ENCODE data around the gene DTYMK. TPM values are rescaled to one million over a fixed set of nuclear protein-coding genes. Genes with fewer than 3 reads are reported as not detected.

The DTYMK gene
- total and polyA plus RNA-seq, 2 donors (not counting 1 experiment from before 2014, with no cell fraction given), result 19.5 to 26.3 TPM

DNA sequence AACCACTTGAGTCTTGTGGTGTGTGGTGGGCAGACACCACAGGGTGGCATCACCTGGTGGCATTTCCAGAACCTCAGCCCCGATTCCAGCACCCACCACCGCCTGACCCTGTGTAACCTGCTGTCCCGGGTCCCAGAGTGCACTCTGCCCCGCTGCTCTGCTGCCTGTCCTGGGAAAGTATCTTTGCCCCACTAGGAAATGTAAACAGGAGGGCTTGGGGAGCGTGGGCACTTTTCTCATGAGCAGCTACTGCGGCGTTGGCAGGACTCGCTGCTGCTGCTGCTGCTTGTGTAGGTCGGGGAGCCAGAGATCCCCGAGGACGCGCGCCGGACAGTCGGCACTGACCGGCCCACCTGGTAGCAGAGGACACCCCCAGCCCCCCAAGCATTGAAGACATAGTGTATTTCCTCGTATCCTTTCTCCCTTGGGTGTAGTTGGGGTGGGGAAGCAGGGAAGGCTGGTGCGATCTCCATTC lies 13.4 kb downstream of the DTYMK start:
- CTCF ChIA-PET, result no interaction called here

More for the DNA sequence above, 13.4 kb downstream of the DTYMK start:
- no peaks in the 10 kb centered on the region for H3K27me3 ChIP-seq (replicated peaks in 1 of 4; ENCODE audit: control extremely low read depth in 1 of 4, control insufficient read depth in 3 of 4, insufficient read depth in 4 of 4, low read length in 3 of 4)
- no peak overlapping the region for H3K9ac ChIP-seq (ENCODE audit: low read length)
- no peak for ATAC-seq (ENCODE audit: low read depth)
- no peak overlapping the region for H3K4me3 Mint-ChIP-seq
- no peaks in the 10 kb centered on the region for H3K79me2 ChIP-seq (ENCODE audit: control insufficient read depth, insufficient read depth, low read length)
- H3K27me3 Mint-ChIP-seq, result no peaks in the 10 kb centered on the region
- no peaks in the 10 kb centered on the region for H3K4me1 Mint-ChIP-seq
- no peak overlapping the region for H3K4me2 ChIP-seq (replicated peaks; ENCODE audit: low read depth, low read length, poor library complexity, severe bottlenecking)
- no peak overlapping the region for H2AFZ ChIP-seq (ENCODE audit: insufficient read depth, low read depth, low read length, poor library complexity, severe bottlenecking)
- no peaks in the 10 kb centered on the region for H3K4me1 ChIP-seq (ENCODE audit: control insufficient read depth in 2 of 2, insufficient read depth in 2 of 2, low read length in 2 of 2)
- intact Hi-C loops (cut with micrococcal nuclease), result no loop called here
- TF ChIP-seq, protein P1, sequence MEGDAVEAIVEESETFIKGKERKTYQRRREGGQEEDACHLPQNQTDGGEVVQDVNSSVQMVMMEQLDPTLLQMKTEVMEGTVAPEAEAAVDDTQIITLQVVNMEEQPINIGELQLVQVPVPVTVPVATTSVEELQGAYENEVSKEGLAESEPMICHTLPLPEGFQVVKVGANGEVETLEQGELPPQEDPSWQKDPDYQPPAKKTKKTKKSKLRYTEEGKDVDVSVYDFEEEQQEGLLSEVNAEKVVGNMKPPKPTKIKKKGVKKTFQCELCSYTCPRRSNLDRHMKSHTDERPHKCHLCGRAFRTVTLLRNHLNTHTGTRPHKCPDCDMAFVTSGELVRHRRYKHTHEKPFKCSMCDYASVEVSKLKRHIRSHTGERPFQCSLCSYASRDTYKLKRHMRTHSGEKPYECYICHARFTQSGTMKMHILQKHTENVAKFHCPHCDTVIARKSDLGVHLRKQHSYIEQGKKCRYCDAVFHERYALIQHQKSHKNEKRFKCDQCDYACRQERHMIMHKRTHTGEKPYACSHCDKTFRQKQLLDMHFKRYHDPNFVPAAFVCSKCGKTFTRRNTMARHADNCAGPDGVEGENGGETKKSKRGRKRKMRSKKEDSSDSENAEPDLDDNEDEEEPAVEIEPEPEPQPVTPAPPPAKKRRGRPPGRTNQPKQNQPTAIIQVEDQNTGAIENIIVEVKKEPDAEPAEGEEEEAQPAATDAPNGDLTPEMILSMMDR (IDR thresholded peaks at IDR 0.05), result no peak
- no peak for TF ChIP-seq EZH2 (IDR thresholded peaks at IDR 0.05; ENCODE audit: borderline replicate concordance, insufficient read depth, low read depth, low read length, poor library complexity, severe bottlenecking)
- no peak overlapping the region for H3K27ac Mint-ChIP-seq
- H3K9me3 Mint-ChIP-seq (ENCODE audit: insufficient read depth), result no peaks in the 10 kb centered on the region
- H3K9me3 ChIP-seq (ENCODE audit: control extremely low read depth in 1 of 3, control insufficient read depth in 2 of 3, insufficient read depth in 1 of 3, low read length in 2 of 3), result no peaks in the 10 kb centered on the region
- no peak overlapping the region for H3K4me3 ChIP-seq (ENCODE audit: control extremely low read depth in 1 of 5, extremely low read depth in 1 of 5, insufficient read depth in 1 of 5, low read depth in 2 of 5, low read length in 4 of 5)
- 89% methylated on average over 8 of the region's 18 CpGs for WGBS (ENCODE audit: insufficient coverage)
- H3K27ac ChIP-seq (ENCODE audit: low read length in 2 of 2), result no peak overlapping the region
- H4K20me1 ChIP-seq (ENCODE audit: control insufficient read depth, insufficient read depth, low read length, poor library complexity, severe bottlenecking), result no peaks in the 10 kb centered on the region
- DNase-seq, result no peak
- POLR2A ChIA-PET, result no interaction called here
- H3K36me3 ChIP-seq (replicated peaks in 1 of 2; ENCODE audit: control extremely low read depth in 1 of 2, control insufficient read depth in 1 of 2, extremely low read depth in 1 of 2, insufficient read depth in 2 of 2, low read length in 1 of 2), result peaks cover 0 to 36% of the 10 kb centered on the region in 2 experiments
